Measurements from ENCODE around the gene NRCAM. TPM values are rescaled to one million over a fixed set of nuclear protein-coding genes. Genes with fewer than 3 reads are reported as not detected.

NRCAM gene
- total RNA-seq, 1 donor from 2014 or later, result 9.1 TPM

GRCh38 chr7:108313086-108313485 lies 143.2 kb downstream of the NRCAM start:
- DNase-seq (ENCODE audit: low spot score), result no peak

GRCh38 chr7:108311446-108312168 lies 144.6 kb downstream of the NRCAM start:
- no peak for DNase-seq (ENCODE audit: low spot score)

GRCh38 chr7:108310351-108310750 lies 145.9 kb downstream of the NRCAM start:
- no peak for DNase-seq (ENCODE audit: low spot score)

GRCh38 chr7:108308903-108309302 lies 147.3 kb downstream of the NRCAM start:
- DNase-seq (ENCODE audit: low spot score), result no peak

GRCh38 chr7:108308276-108308675 lies 148.0 kb downstream of the NRCAM start:
- DNase-seq (ENCODE audit: low spot score), result no peak

- DNase-seq (ENCODE audit: low spot score), result no peak
Measured at GRCh38 chr7:108307595-108307994, 148.6 kb downstream of the NRCAM start.

- DNase-seq (ENCODE audit: low spot score), result no peak
Measured at GRCh38 chr7:108307194-108307593, 149.0 kb downstream of the NRCAM start.

- no peak for DNase-seq (ENCODE audit: low spot score)
Measured at GRCh38 chr7:108303332-108303731, 152.9 kb downstream of the NRCAM start.

GRCh38 chr7:108301387-108301786 lies 154.8 kb downstream of the NRCAM start:
- no peak for DNase-seq (ENCODE audit: low spot score)

GRCh38 chr7:108299251-108299973 lies 156.8 kb downstream of the NRCAM start:
- DNase-seq (ENCODE audit: low spot score), result no peak

- DNase-seq (ENCODE audit: low spot score), result no peak
Measured at GRCh38 chr7:108296911-108297310, 159.3 kb downstream of the NRCAM start.

- no peak for DNase-seq (ENCODE audit: low spot score)
Measured at GRCh38 chr7:108294595-108294994, 161.6 kb downstream of the NRCAM start.

GRCh38 chr7:108293149-108293612 lies 163.1 kb downstream of the NRCAM start:
- DNase-seq (ENCODE audit: low spot score), result no peak

- DNase-seq (ENCODE audit: low spot score), result no peak
Measured at GRCh38 chr7:108292541-108292940, 163.7 kb downstream of the NRCAM start.

- no peak for DNase-seq (ENCODE audit: low spot score)
Measured at GRCh38 chr7:108291791-108292440, 164.3 kb downstream of the NRCAM start.

- no peak for DNase-seq (ENCODE audit: low spot score)
Measured at GRCh38 chr7:108291152-108291508, 165.1 kb downstream of the NRCAM start.

GRCh38 chr7:108290459-108291151 lies 165.6 kb downstream of the NRCAM start:
- DNase-seq (ENCODE audit: low spot score), result no peak

GRCh38 chr7:108289852-108290251 lies 166.4 kb downstream of the NRCAM start:
- no peak for DNase-seq (ENCODE audit: low spot score)

- DNase-seq (ENCODE audit: low spot score), result no peak
Measured at GRCh38 chr7:108287857-108288256, 168.4 kb downstream of the NRCAM start.

GRCh38 chr7:108286290-108286904 lies 169.8 kb downstream of the NRCAM start:
- DNase-seq (ENCODE audit: low spot score), result no peak

- no peak for DNase-seq (ENCODE audit: low spot score)
Measured at GRCh38 chr7:108285778-108286177, 170.5 kb downstream of the NRCAM start.

Measured in mesenteric fat pad (tissue), 1 donor.